ENCODE results near the gene CDH12. TPM values are rescaled to one million over a fixed set of nuclear protein-coding genes. Genes with fewer than 3 reads are reported as not detected.
"Not testable (repeated sequence)": the region's sequence is repeated elsewhere in the genome, so short reads cannot be mapped to it uniquely, and the experiment has no call there.

CDH12 gene
- total RNA-seq, 2 experiments from 2014 or later, result not detected

DNA sequence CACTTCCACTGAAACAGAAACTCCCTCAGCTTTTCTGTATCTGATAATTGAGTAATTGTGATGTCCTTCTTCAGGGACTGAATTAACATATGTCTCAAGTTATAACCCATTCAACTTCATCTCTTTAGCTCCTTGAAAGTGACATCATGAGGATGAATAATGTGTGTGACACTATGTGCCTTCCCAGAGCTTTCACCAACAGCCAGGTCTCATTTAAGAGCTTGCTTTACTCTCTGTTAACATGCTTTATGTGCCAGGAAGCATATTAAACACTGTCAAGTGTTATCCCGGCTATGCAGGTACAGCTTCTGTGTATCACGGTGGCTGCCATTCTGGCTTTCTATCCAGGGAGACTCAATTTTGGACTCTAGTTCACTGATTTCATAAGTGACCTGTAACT is 799.9 kb downstream of the CDH12 start:
- Mint-ChIP-seq H3K9me3 (peaks cover 1% of the 10 kb centered on the region), H3K27ac (no peak overlapping the region)
- ATAC-seq (ENCODE audit: low read depth), result no peak

DNA sequence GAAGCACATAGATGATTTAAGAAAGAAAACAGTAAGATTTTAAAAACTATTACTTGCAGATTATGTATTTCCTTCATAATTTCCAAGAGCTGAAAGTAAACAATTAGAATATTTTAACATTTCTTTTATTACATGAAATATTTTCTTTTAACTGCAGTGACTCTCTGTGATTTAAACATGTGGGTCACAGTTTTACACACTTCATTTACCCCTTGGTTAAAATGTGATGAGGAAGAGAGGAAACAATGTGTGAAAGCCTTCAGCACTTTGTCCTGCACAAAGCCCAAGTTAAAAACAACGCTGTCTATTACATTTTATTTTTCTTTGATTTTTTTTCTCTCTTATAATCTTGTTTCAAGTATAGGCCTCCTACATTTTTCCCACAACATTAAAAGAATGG is 801.3 kb downstream of the CDH12 start:
- DNase-seq, result no peak
- H3K27me3 Mint-ChIP-seq, result no peaks in the 10 kb centered on the region
- H3K36me3 Mint-ChIP-seq, result no peaks in the 10 kb centered on the region
- peaks cover 1% of the 10 kb centered on the region for H3K9me3 Mint-ChIP-seq
- no peaks in the 10 kb centered on the region for H3K4me1 Mint-ChIP-seq
- no peak overlapping the region for H3K4me3 Mint-ChIP-seq
- ATAC-seq (ENCODE audit: low read depth), result no peak
- H3K27ac Mint-ChIP-seq, result no peak overlapping the region
- POLR2A ChIA-PET, result no interaction called here

More for the DNA sequence above, 799.9 kb downstream of the CDH12 start:
- no peak for DNase-seq
- Mint-ChIP-seq H3K36me3 (no peaks in the 10 kb centered on the region), H3K4me3 (no peak overlapping the region), H3K4me1 (no peaks in the 10 kb centered on the region), H3K27me3 (no peaks in the 10 kb centered on the region)
- POLR2A ChIA-PET, result no interaction called here

DNA sequence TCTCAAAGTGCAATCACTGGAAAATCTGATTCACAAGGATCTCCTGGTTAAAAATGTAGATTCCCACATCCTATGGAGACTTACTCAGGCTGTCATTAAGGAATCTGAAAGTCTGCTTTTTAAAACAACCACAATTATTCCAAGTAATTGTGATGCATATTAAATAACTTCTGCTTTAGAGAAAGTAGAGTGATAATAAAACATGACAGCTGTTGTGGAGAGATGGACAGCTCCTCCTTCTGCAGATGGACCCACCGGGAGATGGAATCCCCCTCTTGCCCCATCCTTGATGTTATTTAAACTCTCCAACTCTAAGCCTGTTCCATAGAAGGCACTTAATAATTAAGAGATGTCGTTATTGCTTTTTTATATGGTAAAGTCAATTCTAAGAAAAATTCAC is 802.2 kb downstream of the CDH12 start:
- H3K4me1 Mint-ChIP-seq, result no peaks in the 10 kb centered on the region
- no peak overlapping the region for H3K27ac Mint-ChIP-seq
- peaks cover 1% of the 10 kb centered on the region for H3K9me3 Mint-ChIP-seq
- no peak overlapping the region for H3K4me3 Mint-ChIP-seq
- H3K36me3 Mint-ChIP-seq, result no peaks in the 10 kb centered on the region
- H3K27me3 Mint-ChIP-seq, result no peaks in the 10 kb centered on the region
- ATAC-seq (ENCODE audit: low read depth) (no peak), DNase-seq (no peak)
- POLR2A ChIA-PET, result no interaction called here

DNA sequence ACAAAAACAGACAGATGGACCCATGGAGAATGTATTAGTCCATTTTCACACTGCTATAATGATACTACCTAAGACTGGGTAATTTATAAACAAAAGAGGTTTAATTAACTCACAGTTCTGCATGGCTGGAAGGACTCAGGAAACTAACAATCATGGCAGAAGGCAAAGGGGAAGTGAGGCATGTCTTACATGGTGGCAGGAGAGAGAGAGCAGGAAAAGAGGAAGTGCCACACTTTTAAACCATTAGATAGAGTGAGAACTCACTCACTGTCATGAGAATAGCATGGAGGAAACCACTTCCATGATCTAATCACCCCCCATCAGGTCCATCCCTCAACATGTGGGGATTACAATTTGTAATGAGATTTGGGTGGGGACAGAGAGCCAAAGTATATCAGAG is 808.9 kb downstream of the CDH12 start:
- Mint-ChIP-seq H3K27me3 (no peaks in the 10 kb centered on the region), H3K36me3 (no peaks in the 10 kb centered on the region), H3K9me3 (peaks cover 12% of the 10 kb centered on the region), H3K4me3 (no peak overlapping the region), H3K27ac (no peak overlapping the region), H3K4me1 (no peaks in the 10 kb centered on the region)
- no peak for ATAC-seq (ENCODE audit: low read depth)
- no peak for DNase-seq
- POLR2A ChIA-PET, result no interaction called here

DNA sequence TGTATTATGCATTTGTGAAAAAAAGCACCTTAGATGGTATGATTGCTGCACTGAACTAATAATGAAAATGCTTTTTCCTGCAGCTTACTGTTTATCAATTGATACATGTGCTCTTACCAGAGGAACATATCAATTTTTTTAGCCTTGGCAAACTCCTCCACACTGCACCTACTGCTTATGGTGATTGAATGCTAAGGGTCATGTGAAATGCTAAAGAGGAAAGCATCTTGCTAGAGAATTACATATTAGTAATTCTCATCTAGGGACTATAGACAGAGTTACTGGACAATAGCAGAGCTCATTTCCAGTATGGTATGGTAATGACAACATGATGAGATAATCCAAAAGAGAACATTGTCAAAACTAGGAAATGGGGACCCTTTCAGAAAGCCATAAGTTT is 817.1 kb downstream of the CDH12 start:
- H3K27me3 Mint-ChIP-seq, result no peaks in the 10 kb centered on the region
- no peak for DNase-seq
- no peak overlapping the region for H3K4me3 Mint-ChIP-seq
- POLR2A ChIA-PET, result no interaction called here
- no peak overlapping the region for H3K27ac Mint-ChIP-seq
- no peaks in the 10 kb centered on the region for H3K9me3 Mint-ChIP-seq
- no peaks in the 10 kb centered on the region for H3K4me1 Mint-ChIP-seq
- no peaks in the 10 kb centered on the region for H3K36me3 Mint-ChIP-seq
- no peak for ATAC-seq (ENCODE audit: low read depth)

DNA sequence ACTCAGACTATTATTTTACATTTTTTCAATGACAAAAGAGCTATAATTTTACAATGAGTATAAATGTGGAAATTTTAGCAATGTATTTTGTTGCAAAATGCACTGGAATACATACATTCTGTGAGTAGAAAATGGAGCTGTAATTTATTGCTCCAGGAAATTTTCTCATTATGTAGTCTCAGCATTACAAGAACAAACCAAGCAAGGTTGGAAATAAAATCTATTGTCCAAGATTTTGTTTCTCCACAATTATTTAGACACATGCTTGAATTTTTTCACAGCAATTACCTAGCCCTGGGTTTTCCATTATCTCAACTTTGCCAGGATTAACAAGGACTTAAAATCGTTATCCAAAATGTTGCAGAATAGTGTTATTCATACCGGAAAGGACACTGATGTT is 820.1 kb downstream of the CDH12 start:
- Mint-ChIP-seq H3K36me3 (no peaks in the 10 kb centered on the region), H3K4me3 (no peak overlapping the region), H3K4me1 (no peaks in the 10 kb centered on the region), H3K27ac (no peak overlapping the region), H3K9me3 (no peaks in the 10 kb centered on the region), H3K27me3 (no peaks in the 10 kb centered on the region)
- no peak for ATAC-seq (ENCODE audit: low read depth)
- no peak for DNase-seq
- POLR2A ChIA-PET, result no interaction called here

DNA sequence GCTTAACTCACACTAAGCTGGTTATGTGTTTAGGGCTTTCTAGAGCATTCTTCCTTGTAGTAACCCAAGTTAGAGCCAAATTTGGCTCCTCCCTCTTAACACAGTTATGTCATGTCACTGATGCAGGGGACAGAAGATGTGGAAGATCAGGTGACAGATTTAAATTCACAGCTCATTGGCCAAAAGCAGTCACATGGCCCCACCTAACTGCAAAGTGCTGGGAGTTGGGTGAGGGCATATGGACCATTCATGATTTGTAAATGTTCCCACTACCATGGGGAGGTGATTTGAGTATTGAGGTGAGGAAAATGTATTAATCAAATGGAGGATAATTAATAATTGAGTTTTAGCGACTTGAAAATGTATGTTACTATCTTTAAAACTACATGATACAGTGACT is 829.4 kb downstream of the CDH12 start:
- H3K4me3 Mint-ChIP-seq, result no peak overlapping the region
- DNase-seq (no peak), ATAC-seq (ENCODE audit: low read depth) (no peak)
- H3K27ac Mint-ChIP-seq, result no peak overlapping the region
- H3K4me1 Mint-ChIP-seq, result no peaks in the 10 kb centered on the region
- no peaks in the 10 kb centered on the region for H3K36me3 Mint-ChIP-seq
- H3K9me3 Mint-ChIP-seq, result peaks cover 2% of the 10 kb centered on the region
- POLR2A ChIA-PET, result no interaction called here
- H3K27me3 Mint-ChIP-seq, result no peaks in the 10 kb centered on the region

DNA sequence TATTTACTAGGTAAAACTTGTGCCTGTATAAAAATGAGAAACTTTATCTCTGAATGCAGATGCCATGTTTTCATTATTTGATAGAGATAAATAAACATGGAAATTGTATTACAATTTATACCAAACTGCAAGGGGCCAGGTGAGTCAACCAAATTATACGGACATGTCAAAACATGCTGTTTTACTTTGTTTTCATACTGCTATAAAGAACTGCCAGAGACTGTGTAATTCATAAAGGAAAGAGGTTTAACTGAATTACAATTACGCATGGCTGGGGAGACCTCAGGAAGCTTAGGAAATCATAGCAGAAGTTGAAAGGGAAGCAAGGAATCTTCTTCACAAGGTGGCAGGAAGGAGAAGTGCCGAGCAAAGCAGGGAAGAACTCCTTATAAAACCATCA is 840.3 kb downstream of the CDH12 start:
- H3K27ac Mint-ChIP-seq, result not testable (repeated sequence)

DNA sequence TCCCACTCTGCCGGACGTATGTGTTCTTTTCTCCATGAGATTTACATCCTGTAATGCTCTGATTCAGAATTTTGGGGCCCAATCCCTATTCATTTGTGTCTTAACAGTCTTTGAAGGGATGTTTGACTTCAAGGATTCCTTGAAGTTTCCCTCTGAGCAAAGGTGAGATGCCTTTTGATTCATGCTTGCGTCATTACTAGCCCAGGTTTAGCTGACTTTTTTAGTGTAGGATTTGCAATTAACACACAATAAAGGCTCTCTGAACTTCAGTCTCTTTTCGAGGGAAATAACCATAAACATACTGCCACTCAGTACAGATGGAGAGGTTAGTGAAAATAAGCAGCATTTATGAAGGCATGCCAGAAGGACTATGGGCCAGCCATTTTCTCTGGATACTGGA is 842.3 kb downstream of the CDH12 start:
- H3K36me3 Mint-ChIP-seq; H3K27ac Mint-ChIP-seq; ATAC-seq (ENCODE audit: low read depth); DNase-seq; H3K27me3 Mint-ChIP-seq; H3K4me1 Mint-ChIP-seq; H3K9me3 Mint-ChIP-seq; H3K4me3 Mint-ChIP-seq; POLR2A ChIA-PET: not testable (repeated sequence)

More for the DNA sequence above, 840.3 kb downstream of the CDH12 start:
- H3K4me1 Mint-ChIP-seq; ATAC-seq (ENCODE audit: low read depth); H3K36me3 Mint-ChIP-seq; POLR2A ChIA-PET; H3K4me3 Mint-ChIP-seq; DNase-seq; H3K27me3 Mint-ChIP-seq; H3K9me3 Mint-ChIP-seq: not testable (repeated sequence)

DNA sequence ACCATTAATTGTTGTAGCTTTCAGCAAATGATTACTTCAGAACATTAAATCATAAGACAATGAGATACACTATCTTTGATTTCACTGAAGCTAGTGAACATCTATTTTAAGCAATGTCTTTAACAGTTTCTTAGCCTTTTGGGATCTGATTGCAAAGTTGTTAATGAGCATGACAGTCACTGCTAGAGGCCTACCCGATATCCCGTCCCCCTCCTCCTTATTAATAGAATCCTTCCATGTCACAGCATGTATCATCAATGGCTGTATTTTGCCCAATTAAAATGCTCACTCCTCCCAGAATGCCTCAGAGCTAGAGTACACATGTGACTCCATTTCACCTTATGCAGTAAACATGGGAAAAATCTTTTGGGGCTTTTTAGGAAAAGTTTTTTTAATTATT is 852.0 kb downstream of the CDH12 start:
- POLR2A ChIA-PET; H3K4me1 Mint-ChIP-seq; DNase-seq; H3K9me3 Mint-ChIP-seq; H3K4me3 Mint-ChIP-seq; H3K27me3 Mint-ChIP-seq; H3K36me3 Mint-ChIP-seq; H3K27ac Mint-ChIP-seq; ATAC-seq (ENCODE audit: low read depth): not testable (repeated sequence)

DNA sequence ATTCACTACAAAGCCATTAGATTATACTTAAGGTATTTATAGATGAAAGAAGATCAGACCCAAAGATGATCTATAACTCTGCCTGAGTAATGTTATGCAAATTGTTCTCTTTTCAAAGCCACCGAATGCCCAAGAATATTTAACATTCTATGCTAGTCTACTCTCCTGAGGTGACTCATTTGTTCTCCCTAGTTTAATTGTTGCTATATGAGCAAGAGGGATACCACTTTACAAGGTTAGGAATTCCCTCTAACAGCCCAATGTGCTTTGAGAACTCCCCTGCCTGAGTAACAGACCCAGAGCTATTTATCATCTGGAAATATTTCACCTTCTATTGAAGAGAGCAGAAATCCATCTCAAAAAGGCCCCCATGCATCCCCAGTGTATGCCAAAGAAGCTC is 867.3 kb downstream of the CDH12 start:
- H3K36me3 Mint-ChIP-seq; H3K4me1 Mint-ChIP-seq; POLR2A ChIA-PET; H3K9me3 Mint-ChIP-seq; H3K27me3 Mint-ChIP-seq; H3K27ac Mint-ChIP-seq; H3K4me3 Mint-ChIP-seq; DNase-seq; ATAC-seq (ENCODE audit: low read depth): not testable (repeated sequence)

DNA sequence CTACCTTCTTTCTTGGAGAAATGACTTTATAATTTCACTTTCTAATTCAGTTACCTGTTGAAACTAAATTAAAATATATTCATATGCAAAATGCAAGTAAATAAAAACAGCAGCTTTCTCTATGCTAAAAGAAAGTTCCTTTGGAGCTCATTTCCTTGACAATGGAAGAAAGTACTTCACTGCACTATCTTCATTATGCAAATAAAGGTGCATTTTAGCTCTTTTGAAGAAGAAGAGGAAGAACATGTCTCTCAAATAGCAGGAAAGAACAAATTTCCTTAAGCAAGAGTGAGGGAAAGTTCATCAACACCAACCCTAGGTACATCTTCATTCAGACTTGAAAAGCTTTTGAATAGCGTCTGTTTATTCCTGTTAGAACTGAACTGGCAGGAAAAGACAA is 901.6 kb downstream of the CDH12 start:
- H3K9me3 Mint-ChIP-seq; POLR2A ChIA-PET; H3K4me3 Mint-ChIP-seq; DNase-seq; H3K36me3 Mint-ChIP-seq; H3K27ac Mint-ChIP-seq; H3K27me3 Mint-ChIP-seq; ATAC-seq (ENCODE audit: low read depth); H3K4me1 Mint-ChIP-seq: not testable (repeated sequence)

DNA sequence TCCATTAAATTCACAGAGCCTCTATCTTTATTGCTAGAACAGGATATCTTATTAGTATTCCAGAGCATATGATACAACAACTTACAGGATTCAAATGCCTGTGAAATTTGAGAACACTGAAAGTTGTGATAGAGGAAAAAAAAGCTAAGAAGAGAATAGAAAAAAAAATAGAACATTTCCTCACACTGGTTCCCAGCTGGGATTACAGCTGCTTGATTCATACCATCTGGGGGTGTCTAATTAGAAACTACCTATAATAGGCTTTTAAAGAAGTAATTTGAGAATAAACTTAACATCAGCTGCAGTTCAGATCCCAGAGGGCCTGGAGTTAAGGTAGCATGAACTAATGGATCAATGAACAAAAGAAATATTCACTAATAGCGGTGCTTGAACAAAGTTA is 922.0 kb downstream of the CDH12 start:
- Mint-ChIP-seq H3K4me1 (no peaks in the 10 kb centered on the region), H3K36me3 (no peaks in the 10 kb centered on the region), H3K9me3 (peaks cover 5% of the 10 kb centered on the region), H3K27ac (no peak overlapping the region), H3K27me3 (no peaks in the 10 kb centered on the region), H3K4me3 (no peak overlapping the region)
- POLR2A ChIA-PET, result no interaction called here
- DNase-seq (no peak), ATAC-seq (ENCODE audit: low read depth) (no peak)

DNA sequence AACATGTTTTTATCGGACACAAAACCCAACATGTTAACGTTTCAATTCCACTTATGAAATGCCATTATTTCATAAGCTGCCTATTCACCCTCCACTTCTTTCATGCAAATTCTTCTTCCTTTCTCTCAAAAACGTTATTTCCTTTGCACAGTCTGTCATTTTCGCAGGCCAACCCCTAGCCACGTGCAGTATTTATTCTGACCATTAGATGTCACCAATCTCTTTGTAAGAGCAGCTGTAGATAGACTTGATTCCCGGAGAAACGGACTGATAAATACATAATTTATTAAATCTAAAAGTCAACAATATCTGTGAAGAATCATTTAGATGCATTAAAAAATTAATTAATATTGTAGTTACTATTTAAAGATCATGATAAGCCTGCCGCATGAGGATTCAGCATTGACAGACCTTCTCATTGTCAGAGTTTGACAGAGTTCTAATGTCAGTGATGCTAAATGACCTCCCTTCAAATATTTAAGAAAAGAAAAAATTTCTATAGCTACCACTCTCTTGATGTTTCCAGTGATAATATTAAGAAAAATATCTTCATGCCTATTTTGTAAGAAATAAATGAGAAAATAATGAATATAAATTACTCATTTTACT is 933.6 kb downstream of the CDH12 start:
- no peaks in the 10 kb centered on the region for H3K9me3 Mint-ChIP-seq
- H3K36me3 Mint-ChIP-seq, result no peaks in the 10 kb centered on the region
- DNase-seq (no peak), ATAC-seq (ENCODE audit: low read depth) (no peak)
- no peak overlapping the region for H3K27ac Mint-ChIP-seq
- POLR2A ChIA-PET, result no interaction called here
- no peaks in the 10 kb centered on the region for H3K4me1 Mint-ChIP-seq
- no peak overlapping the region for H3K4me3 Mint-ChIP-seq
- no peaks in the 10 kb centered on the region for H3K27me3 Mint-ChIP-seq

DNA sequence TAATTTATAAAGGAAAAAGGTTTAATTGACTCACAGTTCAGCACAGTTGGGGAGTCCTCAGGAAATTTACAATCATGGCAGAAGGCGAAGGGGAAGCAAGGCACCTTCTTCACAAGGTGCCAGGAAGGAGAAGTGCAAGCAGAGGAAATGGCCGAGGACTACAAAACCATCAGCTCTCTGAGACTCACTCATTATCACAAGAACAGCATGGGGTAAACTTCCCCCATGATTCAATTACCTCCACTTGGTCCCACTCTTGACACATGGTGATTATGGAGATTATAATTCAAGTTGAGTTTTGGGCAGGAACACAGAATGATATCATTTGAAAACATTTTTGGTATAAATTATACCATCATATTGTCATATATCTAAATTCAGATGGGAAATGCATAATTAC is 934.7 kb downstream of the CDH12 start:
- H3K9me3 Mint-ChIP-seq, result no peaks in the 10 kb centered on the region
- no peaks in the 10 kb centered on the region for H3K4me1 Mint-ChIP-seq
- POLR2A ChIA-PET, result no interaction called here
- no peak for DNase-seq
- no peak for ATAC-seq (ENCODE audit: low read depth)
- H3K36me3 Mint-ChIP-seq, result no peaks in the 10 kb centered on the region
- no peaks in the 10 kb centered on the region for H3K27me3 Mint-ChIP-seq
- no peak overlapping the region for H3K27ac Mint-ChIP-seq
- H3K4me3 Mint-ChIP-seq, result no peak overlapping the region
